ENCODE results near the gene SORCS3.

GRCh38 chr10:104835422-104835821 lies 194.3 kb downstream of the SORCS3 start:
- TF ChIP-seq, protein P1, sequence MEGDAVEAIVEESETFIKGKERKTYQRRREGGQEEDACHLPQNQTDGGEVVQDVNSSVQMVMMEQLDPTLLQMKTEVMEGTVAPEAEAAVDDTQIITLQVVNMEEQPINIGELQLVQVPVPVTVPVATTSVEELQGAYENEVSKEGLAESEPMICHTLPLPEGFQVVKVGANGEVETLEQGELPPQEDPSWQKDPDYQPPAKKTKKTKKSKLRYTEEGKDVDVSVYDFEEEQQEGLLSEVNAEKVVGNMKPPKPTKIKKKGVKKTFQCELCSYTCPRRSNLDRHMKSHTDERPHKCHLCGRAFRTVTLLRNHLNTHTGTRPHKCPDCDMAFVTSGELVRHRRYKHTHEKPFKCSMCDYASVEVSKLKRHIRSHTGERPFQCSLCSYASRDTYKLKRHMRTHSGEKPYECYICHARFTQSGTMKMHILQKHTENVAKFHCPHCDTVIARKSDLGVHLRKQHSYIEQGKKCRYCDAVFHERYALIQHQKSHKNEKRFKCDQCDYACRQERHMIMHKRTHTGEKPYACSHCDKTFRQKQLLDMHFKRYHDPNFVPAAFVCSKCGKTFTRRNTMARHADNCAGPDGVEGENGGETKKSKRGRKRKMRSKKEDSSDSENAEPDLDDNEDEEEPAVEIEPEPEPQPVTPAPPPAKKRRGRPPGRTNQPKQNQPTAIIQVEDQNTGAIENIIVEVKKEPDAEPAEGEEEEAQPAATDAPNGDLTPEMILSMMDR (IDR thresholded peaks at IDR 0.05), result no peak
- TF ChIP-seq POLR2A (IDR thresholded peaks at IDR 0.05; ENCODE audit: low read depth) (no peak), POLR2AphosphoS5 (IDR thresholded peaks at IDR 0.05) (no peak)

Measured in esophagus muscularis mucosa (tissue), 3 donors.